DOHH2 (cell line): ENCODE results near the gene SCLY.

Source experiments
- H3F3A ChIP-seq: fragments of 200-600 bp; sonication (generic), shearing (Covaris generic); 2 replicates; pipeline ENCODE4 v1.6.0; 2016; ENCODE audit warnings: antibody characterized with exemption, mild to moderate bottlenecking; ENCODE audit not compliant: control insufficient read depth, insufficient read depth
- H3K27ac ChIP-seq: fragments of 200-600 bp; sonication (generic); 2 replicates; pipeline ENCODE4 v1.5.1; 2014; ENCODE audit warnings: low read depth, mild to moderate bottlenecking, low read length, moderate library complexity
- H3K27me3 ChIP-seq: fragments of 200-600 bp; sonication (generic); 2 replicates; pipeline ENCODE4 v1.6.1; 2014; ENCODE audit warnings: mild to moderate bottlenecking, low read length, mixed read lengths; ENCODE audit not compliant: control insufficient read depth
- H3K36me3 ChIP-seq: fragments of 200-600 bp; sonication (generic); 2 replicates; pipeline ENCODE4 v1.6.1; 2014; ENCODE audit warnings: mild to moderate bottlenecking, low read length, moderate library complexity, mixed read lengths; ENCODE audit not compliant: control insufficient read depth
- H3K4me1 ChIP-seq: fragments of 200-600 bp; sonication (generic); 2 replicates; pipeline ENCODE4 v1.6.1; 2014; ENCODE audit warnings: mild to moderate bottlenecking, low read length, mixed read lengths; ENCODE audit not compliant: control insufficient read depth
- H3K4me2 ChIP-seq: fragments of 200-600 bp; sonication (generic); 2 replicates; pipeline ENCODE4 v1.6.0; 2014; ENCODE audit warnings: mild to moderate bottlenecking, low read length, moderate library complexity
- H3K4me3 ChIP-seq: fragments of 200-600 bp; sonication (generic); 2 replicates; pipeline ENCODE4 v1.5.1; 2014; ENCODE audit warnings: mild to moderate bottlenecking, low read length, mixed read lengths
- H3K79me2 ChIP-seq: fragments of 200-600 bp; sonication (generic); 2 replicates; pipeline ENCODE4 v1.6.1; 2014; ENCODE audit warnings: mild to moderate bottlenecking, low read length, mixed read lengths; ENCODE audit not compliant: control insufficient read depth
- H3K9me2 ChIP-seq: fragments of 200-600 bp; sonication (generic); replicated peaks from 2 replicates; pipeline ENCODE4 v1.6.1; 2014; ENCODE audit warnings: mild to moderate bottlenecking, low read length, mixed read lengths; ENCODE audit not compliant: control insufficient read depth
- H3K9me3 ChIP-seq: fragments of 200-600 bp; sonication (generic); 2 replicates; pipeline ENCODE4 v1.6.1; 2014; ENCODE audit warnings: antibody characterized with exemption, low read length, mixed read lengths; ENCODE audit not compliant: control insufficient read depth, insufficient read depth
- H4K20me1 ChIP-seq: fragments of 200-600 bp; sonication (generic); 2 replicates; pipeline ENCODE4 v1.6.0; 2014; ENCODE audit warnings: low read depth, mild to moderate bottlenecking, antibody characterized with exemption, low read length, moderate library complexity; ENCODE audit not compliant: control insufficient read depth, insufficient read depth
- CTCF ChIP-seq: fragments of 200-600 bp; sonication (generic); IDR thresholded peaks from one replicate; pipeline ENCODE4 v1.5.1; 2014; ENCODE audit warnings: antibody characterized with exemption, mild to moderate bottlenecking, low read depth, low read length; ENCODE audit not compliant: poor library complexity, severe bottlenecking
- EZH2phosphoT487 ChIP-seq: fragments of 200-600 bp; sonication (generic); IDR thresholded peaks from 2 replicates; pipeline ENCODE4 v1.6.1; 2017; ENCODE audit warnings: borderline replicate concordance, mild to moderate bottlenecking, antibody characterized with exemption, low read length, moderate library complexity, mixed read lengths

SCLY gene

GRCh38 chr2:238135601-238136150 is 74.9 kb downstream of the SCLY start:
- no peak for TF ChIP-seq CTCF
- TF ChIP-seq EZH2phosphoT487 = no peak
- Histone ChIP-seq H3K79me2 (no peaks in the 10 kb centered on the region), H3K27me3 (no peaks in the 10 kb centered on the region)

DNA sequence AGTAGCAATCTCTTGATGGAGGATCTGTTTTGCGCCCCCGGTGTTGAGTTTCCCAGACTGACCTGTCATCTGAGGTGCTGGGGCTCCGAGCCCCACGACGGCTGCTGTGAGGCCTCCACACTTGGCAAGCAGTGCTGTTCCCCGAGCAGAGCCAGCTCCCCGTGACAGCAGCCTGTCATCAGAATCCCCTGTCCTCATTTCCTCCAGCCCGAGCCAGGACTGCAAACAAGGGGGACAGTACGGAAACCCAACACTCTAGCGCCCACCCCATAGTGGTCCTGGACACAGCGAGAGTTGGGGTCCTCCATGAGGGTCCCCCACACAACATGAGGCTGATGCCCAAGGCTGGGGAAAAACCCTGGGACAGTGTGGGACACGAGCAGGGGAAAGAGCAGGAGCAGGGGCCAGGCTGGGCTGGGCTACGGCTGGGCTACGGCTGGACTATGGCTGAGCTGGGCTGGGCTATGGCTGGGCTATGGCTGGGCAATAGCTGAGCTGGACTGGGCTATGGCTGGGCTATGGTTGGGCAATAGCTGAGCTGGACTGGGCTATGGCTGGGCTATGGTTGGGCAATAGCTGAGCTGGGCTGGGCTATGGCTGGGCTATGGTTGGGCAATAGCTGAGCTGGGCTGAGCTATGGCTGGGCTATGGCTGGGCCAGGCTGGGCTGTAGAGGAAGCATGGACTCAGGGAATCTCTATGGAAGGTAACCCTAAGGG is 76.2 kb downstream of the SCLY start:
- Histone ChIP-seq H3K9me2 (no peaks in the 10 kb centered on the region), H3F3A (no peaks in the 10 kb centered on the region), H3K4me1 (peaks cover 19% of the 10 kb centered on the region), H3K79me2 (no peaks in the 10 kb centered on the region), H3K27ac (no peak overlapping the region), H3K4me2 (no peak overlapping the region), H3K27me3 (no peaks in the 10 kb centered on the region), H3K9me3 (no peaks in the 10 kb centered on the region), H3K4me3 (no peak overlapping the region), H3K36me3 (no peaks in the 10 kb centered on the region), H4K20me1 (no peaks in the 10 kb centered on the region; the same call in 1 of the 2 replicates)
- TF ChIP-seq CTCF = no peak
- TF ChIP-seq EZH2phosphoT487 = no peak

More at GRCh38 chr2:238135601-238136150, 74.9 kb downstream of the SCLY start:
- H3K4me2 ChIP-seq = no peak overlapping the region
- H3K4me3 ChIP-seq = no peak overlapping the region
- H3K36me3 ChIP-seq = no peaks in the 10 kb centered on the region
- H3K9me2 ChIP-seq = no peaks in the 10 kb centered on the region
- H3K4me1 ChIP-seq = peaks cover 19% of the 10 kb centered on the region
- peaks cover 2% of the 10 kb centered on the region; the same call in 1 of the 2 replicates for H4K20me1 ChIP-seq
- no peak overlapping the region for H3K27ac ChIP-seq
- H3F3A ChIP-seq = no peaks in the 10 kb centered on the region
- H3K9me3 ChIP-seq = no peaks in the 10 kb centered on the region

- Histone ChIP-seq H3K9me2 (no peaks in the 10 kb centered on the region), H3K4me2 (no peak overlapping the region), H3K4me3 (no peak overlapping the region), H3K27me3 (no peaks in the 10 kb centered on the region), H3K9me3 (no peaks in the 10 kb centered on the region), H3K27ac (no peak overlapping the region), H4K20me1 (no peaks in the 10 kb centered on the region), H3K4me1 (peaks cover 19% of the 10 kb centered on the region), H3F3A (no peaks in the 10 kb centered on the region), H3K36me3 (no peaks in the 10 kb centered on the region), H3K79me2 (no peaks in the 10 kb centered on the region)
- no peak for TF ChIP-seq EZH2phosphoT487
- no peak for TF ChIP-seq CTCF
Measured at GRCh38 chr2:238137885-238138284, 77.1 kb downstream of the SCLY start.
